Osteocyte (in vitro differentiated cells): ENCODE measurements around the gene CRIP3. TPM values are rescaled to one million over a fixed set of nuclear protein-coding genes. Genes with fewer than 3 reads are reported as not detected.

Source experiments
- DNase-seq: peaks from one replicate; pipeline ENCODE4 v3.0.0; 2021; ENCODE audit warnings: mixed read lengths; ENCODE audit not compliant: unreplicated experiment; ENCODE audit errors: extremely low spot score
- H3K27ac Mint-ChIP-seq: one replicate; pipeline ENCODE4 v1.8.0; 2021; ENCODE audit warnings: mild to moderate bottlenecking, mixed read lengths; ENCODE audit not compliant: unreplicated experiment
- H3K27me3 Mint-ChIP-seq: one replicate; pipeline ENCODE4 v1.8.0; 2021; ENCODE audit warnings: mixed read lengths; ENCODE audit not compliant: unreplicated experiment
- H3K36me3 Mint-ChIP-seq: one replicate; pipeline ENCODE4 v1.8.0; 2021; ENCODE audit warnings: mixed read lengths; ENCODE audit not compliant: unreplicated experiment
- H3K4me1 Mint-ChIP-seq: one replicate; pipeline ENCODE4 v1.8.0; 2021; ENCODE audit warnings: mixed read lengths; ENCODE audit not compliant: unreplicated experiment
- H3K4me3 Mint-ChIP-seq: one replicate; pipeline ENCODE4 v1.8.0; 2021; ENCODE audit warnings: mild to moderate bottlenecking, moderate library complexity, mixed read lengths; ENCODE audit not compliant: unreplicated experiment
- H3K9me3 Mint-ChIP-seq: one replicate; pipeline ENCODE4 v1.8.0; 2021; ENCODE audit warnings: mixed read lengths; ENCODE audit not compliant: unreplicated experiment
- CTCF ChIP-seq: fragments of 200-600 bp; sonication (generic); IDR thresholded peaks from 2 replicates; pipeline ENCODE4 v1.5.0; 2021; ENCODE audit warnings: antibody characterized with exemption, mild to moderate bottlenecking, moderate library complexity
- total RNA-seq: library from RNA; stranded (reverse); gene quantifications from 2 replicates; pipeline ENCODE4 v1.2.1, GENCODE V29; 2021

The CRIP3 gene
- total RNA-seq, 1 donor from 2014 or later, result 1.8 TPM

- Mint-ChIP-seq H3K36me3 (no peaks in the 10 kb centered on the region), H3K27ac (no peak overlapping the region), H3K9me3 (no peaks in the 10 kb centered on the region), H3K27me3 (peaks cover 12% of the 10 kb centered on the region), H3K4me1 (no peaks in the 10 kb centered on the region), H3K4me3 (no peak overlapping the region)
- no peak for TF ChIP-seq CTCF
- DNase-seq, result no peak
Observed at GRCh38 chr6:43292763-43293318, 15.8 kb downstream of the CRIP3 start.

- peaks cover 1% of the 10 kb centered on the region for H3K4me1 Mint-ChIP-seq
- no peaks in the 10 kb centered on the region for H3K36me3 Mint-ChIP-seq
- H3K27me3 Mint-ChIP-seq, result peaks cover 12% of the 10 kb centered on the region
- no peak overlapping the region for H3K4me3 Mint-ChIP-seq
- DNase-seq, result no peak
- no peaks in the 10 kb centered on the region for H3K9me3 Mint-ChIP-seq
- H3K27ac Mint-ChIP-seq, result no peak overlapping the region
- no peak for TF ChIP-seq CTCF
Observed at GRCh38 chr6:43292341-43292740, 16.3 kb downstream of the CRIP3 start.

GRCh38 chr6:43291708-43292107 is 16.9 kb downstream of the CRIP3 start:
- Mint-ChIP-seq H3K4me1 (peaks cover 1% of the 10 kb centered on the region), H3K9me3 (no peaks in the 10 kb centered on the region), H3K27me3 (peaks cover 7% of the 10 kb centered on the region), H3K4me3 (no peak overlapping the region), H3K36me3 (no peaks in the 10 kb centered on the region), H3K27ac (no peak overlapping the region)
- TF ChIP-seq CTCF, result no peak
- no peak for DNase-seq

GRCh38 chr6:43290905-43291355 is 17.7 kb downstream of the CRIP3 start:
- no peak for DNase-seq
- Mint-ChIP-seq H3K4me1 (peaks cover 1% of the 10 kb centered on the region), H3K36me3 (no peaks in the 10 kb centered on the region), H3K27ac (no peak overlapping the region), H3K27me3 (peaks cover 3% of the 10 kb centered on the region), H3K4me3 (no peak overlapping the region), H3K9me3 (no peaks in the 10 kb centered on the region)
- TF ChIP-seq CTCF, result no peak

- no peak overlapping the region for H3K27ac Mint-ChIP-seq
- no peak for TF ChIP-seq CTCF
- no peak for DNase-seq
- peaks cover 3% of the 10 kb centered on the region for H3K27me3 Mint-ChIP-seq
- no peaks in the 10 kb centered on the region for H3K36me3 Mint-ChIP-seq
- peaks cover 1% of the 10 kb centered on the region for H3K4me1 Mint-ChIP-seq
- H3K9me3 Mint-ChIP-seq, result no peaks in the 10 kb centered on the region
- no peak overlapping the region for H3K4me3 Mint-ChIP-seq
Observed at GRCh38 chr6:43290339-43290904, 18.2 kb downstream of the CRIP3 start.
